Upper lobe of right lung (tissue), 1 donor: ENCODE data around the gene ZBED1. TPM values are rescaled to one million over a fixed set of nuclear protein-coding genes. Genes with fewer than 3 reads are reported as not detected.
"Not testable (repeated sequence)": the region's sequence is repeated elsewhere in the genome, so short reads cannot be mapped to it uniquely, and the experiment has no call there.

ENCODE experiments used
- ATAC-seq: fragments of 200-7000 bp; cut with Tn5 transposase; one replicate; pipeline ENCODE4 v1.9.1; 2020; ENCODE audit warnings: mild to moderate bottlenecking, moderate library complexity
- DNase-seq: peaks from one replicate; pipeline ENCODE4 v3.0.0-alpha.2; 2020
- H3K27ac ChIP-seq: fragments of 200-600 bp; one replicate; pipeline ENCODE4 v1.8.0; 2022
- H3K27me3 ChIP-seq: fragments of 200-600 bp; one replicate; pipeline ENCODE4 v1.8.0; 2022; ENCODE audit warnings: mild to moderate bottlenecking
- H3K36me3 ChIP-seq: fragments of 200-600 bp; one replicate; pipeline ENCODE4 v1.8.0; 2022
- H3K4me1 ChIP-seq: fragments of 200-600 bp; one replicate; pipeline ENCODE4 v1.8.0; 2022
- H3K4me3 ChIP-seq: fragments of 200-600 bp; one replicate; pipeline ENCODE4 v1.8.0; 2022; ENCODE audit warnings: mild to moderate bottlenecking
- H3K9me3 ChIP-seq: fragments of 200-600 bp; one replicate; pipeline ENCODE4 v1.8.0; 2022
- intact Hi-C: fragments of 100-400 bp; cut with DNase I; formaldehyde crosslinking; loops from one replicate; pipeline ENCODE4 v1.11.0; 2022
- total RNA-seq: library from RNA; stranded (reverse); fragmentation: NEBNext Ultra II Directional; extraction: Animal tissue kit (Norgen Biotek cat#: 25700); gene quantifications from one replicate; pipeline ENCODE4 v1.2.1, GENCODE V29; 2021
- TF ChIP-seq, protein P1 (sequence below): fragments of 200-600 bp; IDR thresholded peaks from one replicate; pipeline ENCODE4 v1.8.0; 2022; ENCODE audit warnings: antibody characterized with exemption
- donor health status: DM: no; HTN: yes; CAD: no; lungs with severe emphysema.

The ZBED1 gene
- total RNA-seq, 1 donor from 2014 or later = 40.0 TPM

- TF ChIP-seq, protein P1, sequence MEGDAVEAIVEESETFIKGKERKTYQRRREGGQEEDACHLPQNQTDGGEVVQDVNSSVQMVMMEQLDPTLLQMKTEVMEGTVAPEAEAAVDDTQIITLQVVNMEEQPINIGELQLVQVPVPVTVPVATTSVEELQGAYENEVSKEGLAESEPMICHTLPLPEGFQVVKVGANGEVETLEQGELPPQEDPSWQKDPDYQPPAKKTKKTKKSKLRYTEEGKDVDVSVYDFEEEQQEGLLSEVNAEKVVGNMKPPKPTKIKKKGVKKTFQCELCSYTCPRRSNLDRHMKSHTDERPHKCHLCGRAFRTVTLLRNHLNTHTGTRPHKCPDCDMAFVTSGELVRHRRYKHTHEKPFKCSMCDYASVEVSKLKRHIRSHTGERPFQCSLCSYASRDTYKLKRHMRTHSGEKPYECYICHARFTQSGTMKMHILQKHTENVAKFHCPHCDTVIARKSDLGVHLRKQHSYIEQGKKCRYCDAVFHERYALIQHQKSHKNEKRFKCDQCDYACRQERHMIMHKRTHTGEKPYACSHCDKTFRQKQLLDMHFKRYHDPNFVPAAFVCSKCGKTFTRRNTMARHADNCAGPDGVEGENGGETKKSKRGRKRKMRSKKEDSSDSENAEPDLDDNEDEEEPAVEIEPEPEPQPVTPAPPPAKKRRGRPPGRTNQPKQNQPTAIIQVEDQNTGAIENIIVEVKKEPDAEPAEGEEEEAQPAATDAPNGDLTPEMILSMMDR = no peak
- ATAC-seq (no peak), DNase-seq (peak; percentile 4)
- no peak overlapping the region for H3K4me3 ChIP-seq
- H3K4me1 ChIP-seq = no peaks in the 10 kb centered on the region
- intact Hi-C loops = no loop called here
- H3K27ac ChIP-seq = no peak overlapping the region
- H3K9me3 ChIP-seq = no peaks in the 10 kb centered on the region
- peaks cover 43% of the 10 kb centered on the region for H3K36me3 ChIP-seq
- no peaks in the 10 kb centered on the region for H3K27me3 ChIP-seq
These were observed 14.9 kb downstream of the ZBED1 start for GRCh38 chrX:2485789-2486345.

- H3K27me3 ChIP-seq = no peaks in the 10 kb centered on the region
- TF ChIP-seq, protein P1 = no peak
- peaks cover 39% of the 10 kb centered on the region for H3K36me3 ChIP-seq
- no peak for DNase-seq
- intact Hi-C loops = no loop called here
- H3K9me3 ChIP-seq = no peaks in the 10 kb centered on the region
- no peaks in the 10 kb centered on the region for H3K4me1 ChIP-seq
- ATAC-seq = no peak
- H3K4me3 ChIP-seq = no peak overlapping the region
- no peak overlapping the region for H3K27ac ChIP-seq
These were observed 15.8 kb downstream of the ZBED1 start for GRCh38 chrX:2484721-2485648.

DNA sequence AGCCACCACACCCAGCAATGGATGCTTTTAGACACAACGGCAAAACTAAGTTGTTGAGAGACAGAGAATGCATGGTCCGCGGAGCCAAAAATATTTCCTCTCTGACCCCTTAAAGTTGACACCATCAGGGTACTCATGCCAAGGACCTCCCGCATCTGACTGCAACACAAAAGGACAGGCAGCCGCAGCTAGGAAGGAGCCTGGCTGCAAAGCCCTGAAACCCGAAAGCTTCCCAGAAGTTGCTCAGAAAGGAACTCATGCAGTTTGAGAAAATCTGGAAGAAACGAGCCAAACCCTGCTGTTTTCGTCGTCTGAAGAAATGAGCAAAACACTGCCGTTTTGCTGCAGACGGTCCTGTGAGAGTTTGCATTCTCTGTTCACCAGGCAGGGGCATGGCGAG is 16.5 kb downstream of the ZBED1 start:
- DNase-seq (no peak), ATAC-seq (no peak)
- Histone ChIP-seq H3K36me3 (peaks cover 32% of the 10 kb centered on the region), H3K9me3 (no peaks in the 10 kb centered on the region), H3K4me3 (no peak overlapping the region), H3K4me1 (no peaks in the 10 kb centered on the region), H3K27ac (no peak overlapping the region), H3K27me3 (no peaks in the 10 kb centered on the region)
- intact Hi-C loops = no loop called here
- TF ChIP-seq, protein P1 = no peak

GRCh38 chrX:2483398-2484060 is 17.2 kb downstream of the ZBED1 start:
- ATAC-seq = no peak

GRCh38 chrX:2481597-2481996 is 19.2 kb downstream of the ZBED1 start:
- H3K27ac ChIP-seq, H3K27me3 ChIP-seq, H3K4me1 ChIP-seq, DNase-seq, ATAC-seq, intact Hi-C loops, H3K36me3 ChIP-seq, H3K9me3 ChIP-seq, H3K4me3 ChIP-seq: not testable (repeated sequence)

More at GRCh38 chrX:2483398-2484060, 17.2 kb downstream of the ZBED1 start:
- Histone ChIP-seq H3K27me3 (no peaks in the 10 kb centered on the region), H3K27ac (no peak overlapping the region), H3K4me3 (no peak overlapping the region), H3K4me1 (no peaks in the 10 kb centered on the region), H3K9me3 (no peaks in the 10 kb centered on the region), H3K36me3 (peaks cover 24% of the 10 kb centered on the region)
- DNase-seq = peak; percentile 10
- intact Hi-C loops = no loop called here
- TF ChIP-seq, protein P1 = no peak

DNA sequence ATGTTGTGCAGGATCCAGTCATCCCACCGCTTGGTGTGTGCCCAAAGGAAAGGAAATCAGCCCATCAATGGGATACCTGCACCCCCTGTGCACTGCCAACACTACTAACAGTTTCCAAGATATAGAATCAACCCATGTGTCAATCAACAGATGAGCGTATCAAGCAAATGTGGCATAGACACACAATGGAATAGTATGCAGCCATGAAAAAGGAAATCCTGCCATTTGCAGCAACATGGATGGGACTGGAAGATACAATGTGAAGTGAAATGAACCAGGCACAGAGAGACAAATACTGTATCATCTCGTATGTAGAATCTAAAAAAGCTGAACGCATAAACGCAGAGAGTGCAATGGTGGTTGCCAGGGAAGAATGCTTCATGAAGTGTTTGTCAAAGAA is 20.8 kb downstream of the ZBED1 start:
- H3K36me3 ChIP-seq, H3K27ac ChIP-seq, H3K4me3 ChIP-seq, DNase-seq, H3K9me3 ChIP-seq, ATAC-seq, intact Hi-C loops, H3K4me1 ChIP-seq, H3K27me3 ChIP-seq: not testable (repeated sequence)
